ENCODE data around the gene MORC4.

MORC4 gene

GRCh38 chrX:106906361-106906760 is 93.7 kb downstream of the MORC4 start:
- no peak for DNase-seq (ENCODE audit: low read depth, low spot score)

DNA sequence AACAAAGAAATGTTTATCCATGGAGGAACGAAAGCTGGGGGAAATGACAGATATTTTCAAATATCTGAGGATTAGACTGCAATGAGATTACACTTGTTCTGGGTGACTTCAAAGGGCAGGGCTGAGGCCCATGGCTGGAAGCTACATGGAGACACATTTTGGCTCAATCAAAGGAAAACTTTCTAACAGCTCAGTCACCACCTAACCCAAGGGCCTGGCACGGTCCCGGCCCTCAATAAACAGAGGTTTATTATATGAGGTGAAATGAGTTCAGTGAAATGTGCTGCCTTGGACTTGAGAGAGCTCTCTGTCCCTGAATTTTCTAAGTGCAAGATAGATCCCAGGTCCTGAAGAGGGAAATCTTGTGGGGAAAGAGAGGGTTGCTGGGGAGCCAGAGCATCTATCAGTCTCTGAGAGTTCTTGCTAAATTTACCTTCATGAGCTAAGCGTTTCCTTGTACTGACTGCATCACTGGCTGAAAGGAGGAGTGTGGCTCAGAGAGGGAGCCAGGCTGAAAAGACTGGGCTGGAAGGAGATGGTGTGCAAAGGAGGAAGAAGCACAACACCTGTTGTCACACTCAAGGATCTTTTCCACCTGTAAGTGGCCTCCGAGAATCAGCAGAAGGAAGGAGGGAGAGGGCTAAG is 94.8 kb downstream of the MORC4 start:
- no peak for DNase-seq (ENCODE audit: low read depth, low spot score)

DNA sequence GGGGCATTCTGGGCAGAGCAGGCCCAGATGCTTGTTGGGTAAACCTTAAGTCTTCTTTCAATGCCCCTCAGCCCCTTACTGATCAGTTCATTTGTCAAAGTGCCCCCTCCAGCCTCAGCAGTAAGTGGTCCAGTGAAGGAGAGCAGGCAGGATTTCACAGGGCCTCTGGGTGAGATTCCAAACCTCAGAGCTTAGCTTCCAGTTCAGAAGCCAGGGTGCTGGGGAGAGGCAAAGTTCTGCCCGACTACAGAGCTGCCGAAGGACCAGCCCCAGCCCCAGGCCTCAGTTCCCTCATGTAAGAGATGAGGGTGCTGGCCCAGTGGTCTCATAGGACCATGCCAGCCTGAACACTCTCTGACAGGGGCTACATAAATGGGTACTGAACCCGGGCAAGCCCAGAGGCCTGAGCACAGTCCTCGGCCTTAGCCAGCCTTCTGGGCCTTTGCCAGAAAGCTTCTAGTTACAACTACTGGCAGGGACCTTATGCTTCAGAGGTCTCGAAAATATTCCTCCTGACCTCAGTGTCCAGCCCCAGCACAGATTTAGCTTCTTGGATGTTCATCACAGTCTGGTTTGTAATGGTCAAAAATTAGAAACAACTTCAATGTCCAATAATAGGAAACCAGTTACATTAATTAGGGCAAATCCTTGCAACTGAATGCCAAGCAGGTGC is 96.0 kb downstream of the MORC4 start:
- no peak for DNase-seq (ENCODE audit: low read depth, low spot score)

DNA sequence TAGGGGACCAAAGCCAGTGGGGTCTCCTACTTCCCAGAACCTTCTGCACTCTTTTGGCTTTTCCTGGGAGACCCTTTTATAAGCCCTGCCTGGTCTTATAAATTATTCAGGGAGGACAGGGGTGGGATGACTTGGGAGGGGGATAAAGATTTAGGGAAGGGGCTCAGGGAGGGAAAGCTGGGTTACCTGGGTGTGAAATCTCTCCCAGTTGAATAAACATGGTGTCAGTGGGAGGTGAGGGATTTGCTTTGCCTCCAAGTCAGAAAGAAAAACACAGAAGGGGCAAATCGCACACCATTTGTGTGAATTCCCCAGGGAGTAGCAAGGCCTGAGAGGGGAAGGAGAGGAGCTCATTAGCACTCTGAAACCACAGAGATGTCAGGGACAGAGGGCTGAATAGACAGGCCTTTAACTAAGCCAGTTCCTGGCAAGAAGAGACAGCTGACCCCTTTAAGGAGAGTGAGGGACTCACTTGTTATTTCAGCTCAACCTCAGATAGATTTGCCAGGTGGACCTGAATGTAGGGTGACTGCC is 96.7 kb downstream of the MORC4 start, which contains the start of gene RIPPLY1:
TSS of gene RIPPLY1 (minus strand) at position 51 of the 534 bp plus-strand sequence. CDS start 54 bp downstream, outside the sequence.
- no peak for DNase-seq (ENCODE audit: low read depth, low spot score)

DNA sequence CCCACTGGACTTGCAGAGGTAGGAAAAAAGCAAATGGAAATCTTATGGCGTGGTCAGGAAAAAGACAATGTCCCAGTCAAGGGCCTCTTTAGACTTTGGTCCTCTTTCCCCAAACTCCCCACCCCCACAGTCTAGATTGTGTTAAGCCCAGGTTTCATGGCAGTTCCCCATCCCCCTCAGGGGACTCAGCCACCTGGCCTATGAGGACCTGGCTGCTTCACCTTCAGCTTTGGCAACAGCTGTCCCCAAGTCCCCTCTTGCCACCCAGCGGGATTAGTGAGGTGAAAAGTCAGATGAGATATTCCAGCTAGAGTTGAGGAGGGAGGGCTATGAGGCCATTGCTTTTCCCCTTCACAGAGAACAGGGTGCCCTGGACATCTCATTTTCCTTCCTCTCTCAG is 97.3 kb downstream of the MORC4 start:
- no peak for DNase-seq (ENCODE audit: low read depth, low spot score)

DNA sequence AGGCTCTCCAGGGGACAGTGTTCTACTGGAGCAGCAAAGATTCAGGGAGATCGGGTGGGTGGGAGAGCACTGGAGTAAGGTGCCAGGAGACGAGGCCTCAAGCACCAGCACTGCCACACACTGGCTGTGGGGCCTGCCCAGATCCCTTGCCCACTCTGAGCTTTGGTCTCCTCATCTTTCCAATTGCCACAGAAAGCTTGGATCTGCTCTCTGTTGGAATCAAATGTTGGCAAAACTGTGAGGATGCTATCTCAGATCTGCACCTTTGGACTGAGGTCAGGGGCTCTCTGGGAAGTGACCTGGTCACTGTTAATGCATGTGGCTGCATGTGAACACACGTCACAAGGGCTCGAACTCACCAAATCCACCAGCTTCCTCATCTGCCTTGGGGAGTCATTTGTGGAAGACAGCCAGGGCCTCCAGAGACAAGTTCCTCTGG is 98.2 kb downstream of the MORC4 start:
- no peak for DNase-seq (ENCODE audit: low read depth, low spot score)

DNA sequence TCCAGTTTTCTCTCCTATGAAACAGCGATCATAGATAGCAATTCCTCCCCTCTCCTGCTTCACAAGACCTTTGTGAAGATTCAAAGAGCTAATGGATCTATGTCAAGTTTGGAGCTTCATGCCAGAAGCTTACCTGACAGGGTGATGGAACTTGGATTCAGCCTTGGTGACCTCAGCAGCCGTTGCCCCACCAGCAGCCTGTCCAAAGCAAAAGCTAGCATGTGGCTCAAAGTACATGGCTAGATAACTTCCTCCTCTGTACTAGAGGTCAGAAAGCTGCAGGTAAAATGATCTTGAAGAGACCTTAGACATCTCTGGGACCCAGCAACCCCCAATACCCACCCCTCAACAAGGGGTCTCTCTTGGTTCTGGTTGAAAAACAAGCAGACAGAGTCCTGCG is 98.7 kb downstream of the MORC4 start:
- no peak for DNase-seq (ENCODE audit: low read depth, low spot score)

- DNase-seq (ENCODE audit: low read depth, low spot score): no peak
Observed at GRCh38 chrX:106899841-106900240, 100.2 kb downstream of the MORC4 start.

- no peak for DNase-seq (ENCODE audit: low read depth, low spot score)
Observed at GRCh38 chrX:106899276-106899675, 100.7 kb downstream of the MORC4 start.

DNA sequence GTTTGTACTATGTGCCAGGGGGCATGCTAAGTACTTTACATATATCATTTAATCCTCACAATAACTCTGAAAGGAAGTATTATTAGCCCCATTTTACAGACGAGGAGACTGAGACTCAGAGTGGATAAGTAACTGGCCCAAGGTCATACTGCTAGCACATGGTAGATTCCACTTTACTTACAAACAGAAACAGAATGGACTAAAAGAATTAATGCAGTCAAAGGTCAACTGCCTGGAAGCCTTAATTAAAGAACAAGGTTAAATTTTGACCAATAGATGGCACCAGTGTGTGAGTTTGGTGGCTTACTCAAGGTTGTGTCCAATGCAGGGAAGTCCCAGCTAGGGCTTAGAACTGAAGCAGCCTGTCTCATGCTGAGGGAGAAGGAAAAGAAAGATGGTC is 101.5 kb downstream of the MORC4 start:
- no peak for DNase-seq (ENCODE audit: low read depth, low spot score)

DNA sequence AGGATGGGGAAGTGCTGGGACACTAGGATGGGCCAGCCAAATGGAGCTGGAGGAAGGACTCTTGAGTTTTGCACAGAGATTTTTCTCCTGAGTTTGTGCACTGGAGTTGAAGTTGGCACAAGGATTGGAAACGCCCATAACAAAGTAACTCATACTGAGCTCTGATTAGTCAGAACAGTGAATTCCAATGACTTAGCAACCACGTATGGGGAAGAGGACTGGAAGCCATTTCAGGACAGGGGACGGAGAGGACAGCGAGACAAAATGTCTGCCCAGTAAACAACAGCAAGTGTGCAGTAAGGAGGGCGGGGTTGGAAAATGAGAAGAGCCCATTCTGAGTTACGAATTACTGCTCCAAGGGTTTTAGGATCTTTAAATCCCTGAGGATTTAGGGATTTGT is 102.8 kb downstream of the MORC4 start:
- no peak for DNase-seq (ENCODE audit: low read depth, low spot score)

DNA sequence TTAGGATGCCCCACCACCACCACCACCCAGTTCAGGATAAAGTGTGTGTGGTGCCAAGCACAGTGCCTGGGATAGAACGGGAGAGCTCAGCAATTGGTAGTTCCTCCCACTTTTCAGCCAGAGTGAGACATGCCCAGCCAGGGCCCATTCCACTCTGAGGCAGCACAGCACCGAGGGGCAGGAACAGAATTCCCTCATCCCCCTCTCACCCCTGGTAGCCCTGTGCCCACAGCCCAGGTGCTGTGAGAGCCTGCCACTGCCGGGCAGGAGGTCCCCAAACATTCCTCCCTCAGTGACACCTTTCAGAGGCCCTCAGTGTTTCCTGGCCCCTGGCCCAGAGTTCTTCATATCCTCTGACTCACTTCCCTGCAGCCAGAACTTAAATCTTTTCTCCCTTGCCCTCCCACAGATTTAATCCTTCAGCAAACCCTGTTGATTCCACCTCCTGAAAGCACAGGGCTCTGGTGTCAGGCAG is 105.0 kb downstream of the MORC4 start:
- no peak for DNase-seq (ENCODE audit: low read depth, low spot score)

DNA sequence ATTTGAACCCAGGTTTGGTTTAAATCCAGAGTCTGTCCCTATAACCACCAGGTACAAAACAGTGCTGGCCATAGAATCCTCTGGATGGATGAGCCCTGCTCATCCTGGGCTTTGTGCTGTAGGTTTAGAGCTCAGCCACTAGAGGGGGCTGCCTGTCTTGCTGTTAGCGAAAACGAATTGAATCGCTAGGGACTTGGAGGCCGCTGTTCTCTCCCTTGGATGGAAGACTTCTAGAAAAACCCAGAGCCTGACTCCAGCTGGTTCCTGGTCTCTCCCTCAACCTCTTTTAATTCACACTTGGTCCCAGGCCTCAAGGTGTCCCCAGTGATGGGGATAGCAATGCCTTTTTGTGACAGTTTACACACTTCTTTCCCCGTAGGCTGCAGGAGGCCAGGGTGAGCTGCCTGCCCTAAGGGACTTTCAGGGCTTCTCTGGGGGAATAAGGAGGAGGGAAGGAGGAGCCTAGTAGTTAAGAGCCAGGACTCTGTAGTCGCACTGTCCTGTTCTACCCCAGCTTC is 105.6 kb downstream of the MORC4 start:
- no peak for DNase-seq (ENCODE audit: low read depth, low spot score)

GRCh38 chrX:106891762-106892460 is 108.1 kb downstream of the MORC4 start:
- no peak for DNase-seq (ENCODE audit: low read depth, low spot score)

Measured in smooth muscle cell of the brain vasculature (primary cell).